DMS79 (cell line): Measurements from ENCODE around the gene TBCD.
"Not testable (repeated sequence)": the region's sequence is repeated elsewhere in the genome, so short reads cannot be mapped to it uniquely, and the experiment has no call there.

Experiments used
- DNase-seq: peaks from one replicate; lab custom pipeline; 2025; lab: John Stamatoyannopoulos, UW

TBCD gene

DNA sequence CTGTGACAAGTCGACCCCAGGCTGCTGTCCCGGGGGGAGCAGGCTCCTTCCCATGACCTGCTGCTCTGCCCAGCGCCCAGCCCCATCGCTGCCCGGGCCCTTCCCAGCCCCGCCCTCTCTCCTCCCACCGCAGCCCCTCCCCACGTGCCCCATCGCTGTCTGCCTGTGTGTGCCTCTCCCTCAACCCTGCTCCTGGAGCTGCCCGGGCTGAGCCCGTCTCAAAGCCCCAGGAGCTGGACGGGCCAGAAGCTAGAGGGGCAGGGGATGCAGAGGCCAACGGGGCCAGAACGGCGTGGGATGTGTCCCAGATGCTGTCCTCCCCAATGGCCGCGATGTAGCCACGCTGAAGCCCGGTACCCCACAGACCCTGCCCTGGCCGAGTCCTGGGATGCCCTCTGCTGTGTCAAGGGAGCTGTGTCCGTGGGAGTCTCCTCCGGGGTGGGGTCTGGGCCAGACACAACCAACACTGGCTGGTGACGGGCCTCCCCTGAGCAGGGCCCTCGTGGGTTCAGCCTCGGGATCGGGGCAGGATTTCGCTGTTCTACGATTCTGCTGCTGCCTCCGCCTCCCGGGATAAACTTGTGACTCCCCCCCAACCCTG, 206.2 kb downstream of the TBCD start:
- DNase-seq = no peak

DNA sequence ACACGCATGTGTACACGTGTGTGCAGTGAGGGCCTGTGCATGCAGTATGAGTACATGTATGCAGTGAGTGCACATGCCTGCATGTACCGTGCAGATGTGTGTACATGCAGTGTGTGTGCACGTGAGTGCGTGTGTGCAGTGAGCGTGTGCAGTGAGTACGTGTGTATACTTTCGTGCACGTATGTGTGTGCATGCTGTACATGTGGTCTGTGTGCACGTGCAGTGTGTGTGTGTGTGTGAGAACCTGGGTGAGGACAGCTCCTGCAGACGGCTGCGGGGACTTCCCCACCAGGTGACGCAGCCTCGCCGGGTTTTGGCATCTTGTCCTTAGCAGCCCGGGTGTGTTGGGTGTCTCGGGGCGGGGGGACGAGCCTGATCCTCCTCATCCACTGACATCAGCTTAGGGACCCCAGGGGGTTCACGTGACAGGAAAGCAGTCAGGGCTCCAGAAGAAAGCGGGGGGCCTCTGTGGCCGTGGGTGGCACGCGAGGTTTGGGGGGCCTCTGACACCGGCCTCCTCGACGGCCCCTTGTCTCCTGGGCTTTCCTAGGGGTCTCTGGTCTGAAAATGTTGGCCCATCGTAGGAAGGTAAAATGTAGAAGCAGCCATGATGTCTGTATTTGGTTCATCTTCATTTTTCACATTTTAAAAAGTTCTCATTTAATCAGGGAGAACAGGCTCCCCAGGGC, 207.5 kb downstream of the TBCD start:
- DNase-seq = no peak

DNA sequence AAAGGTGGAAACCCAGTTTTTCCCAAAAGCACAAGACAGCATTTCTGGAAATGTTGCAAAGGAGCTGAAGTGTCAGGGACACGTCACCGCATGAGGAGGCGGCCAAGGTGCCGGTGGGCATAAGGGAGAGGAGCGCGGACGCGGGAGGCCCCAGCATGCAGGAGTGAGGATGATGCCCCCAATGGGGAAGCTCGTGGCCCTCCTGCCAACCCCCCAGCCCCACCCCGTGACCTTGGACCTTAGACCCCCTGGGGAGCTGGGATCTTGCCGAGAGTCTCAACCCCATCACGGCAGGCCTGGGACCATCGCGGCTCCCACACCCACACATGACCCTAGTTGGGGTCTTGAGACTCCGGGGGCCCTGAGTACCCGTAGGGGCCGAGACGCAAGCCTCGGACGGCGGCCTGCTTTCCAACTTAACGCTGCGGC, 208.1 kb downstream of the TBCD start:
- no peak for DNase-seq

DNA sequence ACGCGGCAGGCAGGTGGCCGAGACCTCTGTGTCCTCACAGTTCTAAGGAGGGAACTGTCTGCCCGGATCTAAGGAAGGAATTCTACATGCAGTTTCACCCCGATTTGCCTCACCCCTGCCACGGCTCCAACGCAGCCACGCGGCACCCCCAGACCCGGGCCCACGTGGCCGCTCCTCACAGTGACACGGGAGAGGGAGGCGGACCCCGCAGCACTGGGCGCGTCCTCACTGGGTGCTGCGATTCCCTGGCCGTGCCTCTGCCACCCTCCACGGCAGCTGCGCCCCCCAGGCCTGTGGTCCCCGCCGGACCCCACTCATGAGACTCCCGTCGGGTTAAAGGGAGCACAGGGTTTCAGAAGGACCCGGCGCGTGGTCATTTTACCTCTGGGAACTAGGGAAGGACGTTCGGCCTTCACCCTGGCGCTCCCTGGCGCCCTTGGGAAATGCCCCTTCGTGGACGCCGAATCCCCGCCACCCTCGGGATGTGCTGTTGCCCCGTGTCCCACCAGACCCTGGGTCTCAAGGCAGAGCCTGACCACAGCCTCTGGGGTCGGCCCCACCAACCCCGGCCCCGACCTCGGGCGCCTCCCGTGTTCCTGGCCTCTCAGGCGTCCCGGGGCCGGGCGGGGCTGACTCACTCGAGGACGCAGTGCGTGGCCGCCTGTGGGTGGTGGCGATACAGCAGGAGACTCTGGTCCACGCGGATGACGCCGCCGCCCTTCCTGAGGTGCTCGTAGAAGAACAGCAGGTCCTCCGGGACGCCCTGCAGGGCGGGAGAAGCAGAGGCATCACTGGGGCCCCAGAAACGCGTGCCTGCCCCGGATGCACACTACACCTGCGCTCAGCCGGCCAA, 208.8 kb downstream of the TBCD start:
- no peak for DNase-seq

DNA sequence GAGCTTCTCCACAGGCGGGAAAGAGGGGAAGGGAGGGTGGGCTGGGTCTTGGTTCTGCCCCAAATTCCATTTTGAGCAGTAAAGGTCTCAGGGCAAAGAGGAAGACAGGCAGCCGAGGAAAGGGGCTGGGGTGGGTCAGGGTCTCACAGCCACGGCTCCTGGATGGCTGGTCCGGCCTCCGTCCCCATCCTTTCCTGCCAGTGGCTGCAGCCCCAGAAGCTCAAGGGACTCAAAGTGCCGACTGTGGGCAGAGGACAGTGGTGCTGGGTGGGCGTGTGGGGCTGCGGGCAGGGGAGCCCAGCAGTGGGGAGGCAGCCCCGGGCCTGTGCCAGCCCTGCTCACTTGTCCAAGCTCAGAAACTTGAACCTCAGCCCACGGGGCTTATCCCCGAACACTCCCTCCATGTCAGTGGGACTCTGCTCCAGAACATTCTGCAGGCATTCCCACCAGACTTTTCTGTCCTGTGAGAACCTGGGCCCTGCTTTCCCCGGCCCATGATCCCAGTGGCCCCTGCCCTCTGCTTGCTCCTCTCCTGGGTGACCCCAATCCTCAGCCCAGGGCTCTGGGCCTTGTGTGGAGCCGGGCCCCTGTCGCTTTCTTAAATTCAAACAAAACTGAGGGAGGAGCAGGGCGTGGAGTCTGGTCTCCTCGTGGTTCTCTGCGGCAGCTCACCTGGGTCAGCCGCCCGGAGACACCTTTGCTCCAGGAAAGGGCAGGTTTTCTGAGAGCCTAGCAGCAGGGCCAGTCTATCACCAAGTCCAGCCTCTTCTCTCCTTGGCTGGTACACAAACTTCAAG, 209.7 kb downstream of the TBCD start:
- no peak for DNase-seq

DNA sequence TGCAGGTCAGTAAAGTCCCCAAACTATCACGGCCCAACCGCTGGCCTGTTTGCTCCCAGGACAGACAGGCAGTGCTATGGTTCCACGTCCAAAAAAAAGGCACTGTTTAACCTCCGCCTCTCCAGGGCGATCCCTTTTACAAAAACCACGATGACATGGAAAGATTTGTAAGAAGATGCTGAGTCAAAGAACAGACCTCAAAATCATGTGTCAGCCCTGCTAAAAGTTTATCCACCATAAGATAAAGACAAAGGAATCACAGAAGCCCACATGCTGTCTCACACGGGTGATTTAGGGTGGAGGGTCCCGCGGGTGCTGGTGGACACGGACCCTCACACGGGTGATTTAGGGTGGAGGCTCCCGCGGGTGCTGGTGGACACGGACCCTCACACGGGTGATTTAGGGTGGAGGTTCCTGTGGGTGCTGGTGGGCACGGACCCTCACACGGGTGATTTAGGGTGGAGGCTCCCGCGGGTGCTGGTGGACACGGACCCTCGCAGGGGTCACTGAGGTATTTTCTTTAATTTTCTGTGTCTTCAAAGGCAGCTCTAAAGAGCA, 210.4 kb downstream of the TBCD start:
- no peak for DNase-seq

DNA sequence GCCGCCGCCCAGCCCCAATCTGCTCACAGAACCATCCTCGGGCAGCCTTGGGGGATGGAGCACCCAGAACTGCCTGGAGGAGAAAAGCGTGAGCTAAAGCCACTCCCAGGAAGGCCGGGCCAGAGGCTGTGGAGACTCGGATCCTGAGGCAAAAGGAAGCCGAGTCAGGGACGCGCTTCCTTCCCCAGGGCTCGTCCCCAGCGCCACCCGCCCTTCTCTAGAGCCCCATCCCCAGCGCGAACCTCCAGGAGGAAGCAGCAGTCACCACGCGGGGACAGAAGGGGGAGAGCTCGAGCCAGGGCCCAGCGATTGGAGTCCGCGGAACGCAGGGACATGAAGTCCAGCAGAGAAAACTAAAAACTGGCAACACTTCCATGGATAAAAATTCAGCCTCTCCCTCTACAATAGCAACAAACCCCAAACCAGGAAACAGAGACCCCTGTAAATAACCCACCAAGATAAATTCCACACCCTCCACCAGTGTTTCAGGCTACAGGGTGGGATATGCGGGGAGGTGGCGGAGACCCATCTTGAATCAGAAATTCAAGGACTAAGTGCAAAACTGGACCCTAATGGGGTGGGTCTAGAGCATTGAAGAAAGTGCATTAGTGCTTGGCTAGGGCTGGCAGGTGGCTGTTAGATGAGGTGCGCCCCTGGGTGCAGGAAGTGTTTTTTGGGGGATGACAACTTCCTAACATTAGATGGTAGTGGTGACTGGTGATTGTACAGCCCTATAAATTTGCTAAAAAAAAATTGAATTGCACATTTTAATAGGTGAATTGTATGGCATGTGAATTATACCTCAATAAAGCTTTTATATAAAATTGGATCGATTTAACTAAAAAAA, 211.5 kb downstream of the TBCD start:
- DNase-seq = peak; percentile 9

DNA sequence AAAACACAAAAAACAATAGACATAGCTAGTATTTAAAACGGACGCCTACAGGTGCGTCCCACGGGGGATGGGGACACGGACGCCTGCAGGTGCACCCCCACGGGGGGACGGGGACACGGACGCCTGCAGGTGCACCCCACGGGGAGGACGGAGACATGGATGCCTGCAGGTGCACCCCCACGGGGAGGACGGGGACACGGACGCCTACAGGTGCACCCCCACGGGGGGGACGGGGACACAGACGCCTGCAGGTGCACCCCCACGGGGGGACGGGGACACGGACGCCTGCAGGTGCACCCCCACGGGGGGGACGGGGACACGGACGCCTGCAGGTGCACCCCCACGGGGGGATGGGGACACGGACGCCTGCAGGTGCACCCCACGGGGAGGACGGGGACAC, 212.6 kb downstream of the TBCD start:
- not testable (repeated sequence) for DNase-seq

DNA sequence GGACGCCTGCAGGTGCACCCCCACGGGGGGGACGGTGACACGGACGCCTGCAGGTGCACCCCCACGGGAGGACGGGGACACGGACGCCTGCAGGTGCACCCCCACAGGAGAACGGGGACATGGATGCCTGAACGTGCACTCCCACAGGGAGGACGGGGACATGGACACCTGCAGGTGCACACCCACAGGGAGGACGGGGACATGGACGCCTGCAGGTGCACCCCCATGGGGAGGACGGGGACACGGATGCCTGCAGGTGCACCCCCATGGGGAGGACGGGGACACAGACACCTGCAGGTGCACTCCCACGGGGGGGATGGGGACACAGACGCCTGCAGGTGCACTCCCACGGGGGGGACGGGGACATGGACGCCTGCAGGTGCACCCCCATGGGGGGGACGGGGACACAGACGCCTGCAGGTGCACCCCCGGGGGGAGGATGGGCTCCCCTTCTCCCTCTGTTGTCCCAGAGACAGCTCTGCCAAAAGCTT, 213.0 kb downstream of the TBCD start:
- no peak for DNase-seq

DNA sequence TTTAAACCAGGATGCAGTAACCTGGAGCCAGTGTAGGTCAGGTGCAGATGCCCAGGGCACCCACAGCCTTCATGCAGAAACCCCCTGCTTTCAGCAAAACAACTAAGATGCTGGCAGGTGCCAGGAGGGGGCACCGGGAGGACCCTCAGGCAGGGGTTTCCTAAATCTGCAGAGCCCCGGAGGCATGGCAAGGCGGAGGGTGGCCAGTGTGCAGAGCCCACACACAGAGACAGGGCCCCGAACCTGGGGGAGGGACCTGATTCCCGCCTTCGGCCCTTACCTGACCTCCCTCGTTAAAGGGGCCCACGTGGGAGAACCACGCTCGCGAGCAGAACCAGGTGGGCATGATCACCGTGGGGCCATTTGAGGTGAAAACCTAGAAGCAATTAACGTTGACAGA, 213.5 kb downstream of the TBCD start:
- no peak for DNase-seq

DNA sequence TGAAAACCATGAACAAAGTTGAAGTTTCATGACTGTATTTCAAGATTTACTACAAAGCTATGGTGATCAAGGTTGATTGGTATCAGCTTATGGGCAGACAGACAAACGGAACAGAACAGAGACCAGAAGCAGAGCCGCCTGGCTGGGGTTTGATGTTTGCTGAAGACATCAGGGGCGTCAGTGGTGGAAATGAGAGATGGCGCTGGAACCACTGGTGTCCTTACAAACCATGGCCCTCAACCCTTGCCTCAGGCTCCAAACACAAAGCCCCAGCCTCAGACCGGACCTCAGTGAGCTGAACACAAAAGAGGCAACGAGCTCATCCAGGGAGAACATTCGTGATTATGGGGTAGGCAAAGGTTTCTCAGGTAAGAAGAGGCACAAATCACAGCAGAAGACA, 214.6 kb downstream of the TBCD start:
- DNase-seq = no peak

DNA sequence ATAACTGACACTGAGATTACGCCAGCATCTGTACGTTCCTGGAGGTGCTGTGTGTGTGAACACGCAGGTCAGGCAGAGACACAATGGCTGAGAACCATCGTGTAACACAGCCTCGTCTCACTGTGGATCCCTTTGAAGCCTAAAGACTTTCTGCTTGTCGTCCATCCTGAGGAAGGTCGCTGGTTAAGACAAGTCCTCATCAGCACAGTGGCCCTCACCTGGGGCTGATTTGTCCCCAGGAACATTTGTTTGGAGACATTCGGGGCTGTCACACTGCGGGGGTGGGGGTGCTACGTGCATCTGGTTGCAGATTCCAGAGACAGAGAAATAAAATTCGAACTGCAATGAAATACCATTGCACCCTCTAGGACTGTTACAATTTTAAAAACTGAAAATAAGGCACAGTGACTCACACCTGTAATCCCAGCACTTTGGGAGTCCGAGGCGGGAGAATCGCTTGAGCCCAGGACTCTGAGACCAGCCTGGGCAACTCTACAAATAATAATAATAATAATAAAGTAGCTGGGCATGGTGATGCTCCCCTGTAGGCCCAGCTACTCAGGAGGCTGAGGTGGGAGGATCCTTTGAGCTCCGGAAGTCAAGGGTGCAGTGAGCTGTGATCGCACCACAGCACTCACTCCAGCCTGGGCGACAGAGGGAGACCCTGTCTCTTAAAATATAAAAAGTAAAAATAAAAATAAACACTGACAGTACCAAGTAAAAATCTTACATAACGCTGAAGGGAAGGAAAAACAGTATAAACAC, 215.6 kb downstream of the TBCD start:
- DNase-seq = no peak

DNA sequence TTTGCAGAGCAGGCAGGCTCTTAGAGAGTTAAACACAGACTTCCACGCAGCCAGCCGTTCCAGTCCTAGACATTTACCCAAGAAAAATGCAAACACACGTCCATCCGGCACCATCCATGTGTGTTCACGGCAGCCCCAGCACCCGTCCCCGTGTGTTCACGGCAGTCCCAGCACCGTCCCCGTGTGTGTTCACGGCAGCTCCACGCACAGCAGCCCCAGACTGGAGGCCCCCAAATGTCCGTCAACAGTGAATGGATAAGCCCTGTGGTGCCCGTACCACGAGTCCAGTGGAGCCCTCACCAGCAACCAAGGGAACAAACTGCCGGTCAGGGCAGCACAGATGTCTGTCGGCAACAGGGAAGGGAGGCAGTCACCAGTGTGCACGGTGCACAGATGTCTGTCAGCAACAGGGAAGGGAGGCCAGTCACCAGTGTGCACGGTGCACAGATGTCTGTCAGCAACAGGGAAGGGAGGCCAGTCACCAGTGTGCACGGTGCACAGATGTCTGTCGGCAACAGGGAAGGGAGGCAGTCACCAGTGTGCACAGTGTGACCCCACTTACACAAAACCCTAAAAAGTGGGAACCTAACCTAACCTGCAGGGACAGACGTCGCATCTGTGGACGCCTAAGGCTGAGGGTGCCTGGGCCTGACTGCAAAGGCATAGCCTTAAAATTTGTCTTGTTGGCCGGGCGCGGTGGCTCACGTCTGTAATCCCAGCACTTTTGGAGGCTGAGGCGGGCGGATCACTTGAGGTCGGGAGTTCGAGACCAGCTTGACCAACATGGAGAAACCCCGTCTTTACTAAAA, 216.4 kb downstream of the TBCD start:
- DNase-seq = not testable (repeated sequence)

DNA sequence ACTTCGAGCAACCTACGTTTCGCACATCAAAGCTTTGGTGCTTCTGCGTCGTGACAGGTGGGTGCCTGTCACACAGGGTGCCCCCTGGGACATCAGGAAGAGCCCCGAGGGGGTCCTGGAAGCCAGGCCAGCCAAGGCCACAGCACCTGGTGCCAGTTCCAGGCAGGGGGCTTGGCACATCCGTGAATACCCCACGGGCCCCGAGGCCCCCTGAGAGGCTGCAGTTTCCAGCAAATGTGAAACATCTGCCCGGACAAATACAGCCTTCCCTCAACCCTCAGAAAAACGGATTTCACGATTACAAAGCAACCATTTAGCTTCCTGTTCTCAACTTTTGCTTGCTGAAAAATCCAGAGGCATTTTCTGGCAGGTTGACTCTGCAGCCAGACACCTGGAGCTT, 218.2 kb downstream of the TBCD start:
- DNase-seq = no peak

DNA sequence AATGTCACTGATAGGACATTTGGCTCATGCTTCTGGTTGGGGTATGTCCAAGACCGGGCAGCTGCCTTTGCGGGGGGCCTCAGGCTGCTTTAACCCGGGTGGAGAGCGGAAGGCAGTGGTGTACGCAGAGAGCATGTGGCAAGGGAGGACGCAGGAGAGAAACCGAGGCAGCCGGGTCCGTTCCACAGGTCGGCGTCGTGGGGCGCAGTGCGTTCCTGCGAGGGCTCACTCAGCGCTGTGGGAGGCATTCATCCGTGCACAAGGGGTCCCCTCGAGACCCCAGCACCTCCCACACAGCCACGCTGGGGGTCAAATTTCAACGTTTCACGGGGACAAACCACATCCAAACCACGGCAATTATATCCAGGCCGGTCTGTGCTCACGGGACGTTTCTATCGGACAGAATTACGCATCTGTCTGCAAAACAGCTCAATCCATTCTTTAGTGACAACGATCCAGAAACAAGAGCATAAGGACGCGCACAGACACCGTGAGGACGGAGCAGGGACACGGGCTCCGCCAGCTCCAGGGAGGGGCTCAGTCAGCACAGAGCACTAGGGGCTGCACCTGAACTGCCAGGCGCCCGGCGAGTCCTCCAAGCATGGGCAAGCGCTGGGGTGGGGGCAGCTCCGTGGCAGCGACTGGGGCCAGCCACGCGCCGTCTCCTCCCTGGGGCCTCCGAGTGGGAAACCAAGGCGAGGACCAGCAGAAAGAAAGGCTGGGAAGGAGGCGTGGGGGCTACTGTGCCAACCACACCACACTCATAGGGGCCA, 219.1 kb downstream of the TBCD start:
- no peak for DNase-seq

DNA sequence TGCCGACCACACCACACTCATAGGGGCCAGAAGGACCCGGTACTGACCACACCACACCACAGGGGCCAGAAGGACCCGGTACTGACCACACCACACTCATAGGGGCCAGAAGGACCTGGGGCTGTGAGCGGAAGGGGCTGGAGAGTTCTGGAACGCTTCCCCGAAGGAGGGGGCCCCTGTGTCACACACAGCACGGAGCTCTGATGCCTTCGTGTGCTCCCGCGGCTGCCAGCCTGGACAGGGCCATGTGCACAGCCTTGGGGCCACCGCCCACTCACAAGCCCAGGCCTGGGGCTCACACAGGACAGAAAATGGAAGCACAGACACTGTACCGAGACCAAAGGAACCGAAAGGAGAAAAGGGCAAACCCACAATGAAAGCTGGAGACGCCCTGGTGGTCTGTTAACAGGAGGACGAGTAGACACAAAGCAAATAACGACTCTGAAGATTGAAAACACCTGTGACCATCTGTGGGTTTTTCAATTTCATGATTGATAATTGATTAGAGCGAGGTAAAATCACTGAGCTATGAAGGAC, 221.0 kb downstream of the TBCD start:
- no peak for DNase-seq

DNA sequence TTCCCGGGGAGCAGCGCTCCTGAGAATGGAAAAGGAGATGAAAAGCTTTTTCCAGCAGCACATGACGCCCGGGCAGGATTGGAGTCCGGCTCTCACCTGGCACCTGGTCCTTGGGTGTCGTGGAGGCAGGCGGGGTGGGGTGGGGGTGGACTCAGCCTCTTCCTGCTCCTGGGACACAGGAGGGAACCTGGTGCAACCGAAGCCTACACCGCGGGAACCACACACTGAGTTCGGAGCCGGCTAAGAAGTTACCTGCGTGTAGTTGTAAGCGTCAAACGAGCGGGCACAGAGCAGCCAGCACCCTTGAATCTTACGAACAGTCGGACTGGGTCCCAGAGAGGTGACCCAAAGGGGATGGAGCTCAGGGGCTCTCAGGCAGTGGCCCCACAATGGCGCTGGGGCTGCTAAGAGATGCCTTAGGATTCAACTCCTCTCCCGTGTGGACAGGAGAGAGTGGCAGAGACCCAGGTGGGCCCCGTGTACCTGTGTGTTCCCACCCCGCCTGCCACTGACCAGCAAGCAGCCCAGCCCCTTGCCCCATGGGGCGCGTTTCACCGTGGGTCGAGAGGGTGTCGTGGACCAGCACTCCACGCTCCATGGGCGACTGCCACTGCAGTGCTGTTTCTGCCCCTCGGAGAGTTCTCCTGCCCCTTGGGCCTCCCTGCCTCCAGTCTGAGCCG, 221.7 kb downstream of the TBCD start:
- DNase-seq = no peak
